IMR-90 (cell line): Measurements from ENCODE around the gene TOX3. TPM values are rescaled to one million over a fixed set of nuclear protein-coding genes. Genes with fewer than 3 reads are reported as not detected.

Source experiments
- ATAC-seq: fragments of 200-7000 bp; cut with Tn5 transposase; 2 replicates; pipeline ENCODE4 v1.9.1; 2020; ENCODE audit warnings: low read depth, mild to moderate bottlenecking, moderate library complexity
- BruUV-seq: library from RNA; stranded (reverse); fragments of 400-500 nt; replicated peaks from 2 replicates; lab custom pipeline; 2021; lab: Mats Ljungman, UMichigan
- CTCF ChIA-PET: fragments of 300-600 bp; formaldehyde crosslinking; extraction: SDS; loops from one replicate; lab custom pipeline; 2021; ENCODE audit warnings: antibody characterized with exemption; lab: Yijun Ruan, JAX
- POLR2A ChIA-PET: fragments of 300-600 bp; sonication (Branson Sonifier 250); formaldehyde crosslinking; loops from one replicate; lab custom pipeline; 2022; ENCODE audit warnings: antibody characterized with exemption; ENCODE audit not compliant: unreplicated experiment; lab: Charles Lee
- DNase-seq: peaks from one replicate; pipeline ENCODE4 v3.0.0; 2013
- H2AFZ ChIP-seq: replicated peaks from 2 replicates; pipeline ENCODE3; 2013; ENCODE audit warnings: low read length, mild to moderate bottlenecking; ENCODE audit not compliant: poor library complexity
- H2AK5ac ChIP-seq: 2 replicates; pipeline ENCODE4 v1.6.1; 2013; ENCODE audit warnings: low read depth, low read length, inconsistent platforms
- H2AK9ac ChIP-seq: replicated peaks from 2 replicates; pipeline ENCODE3; 2013; ENCODE audit warnings: mild to moderate bottlenecking, low read depth, low read length, moderate library complexity; ENCODE audit not compliant: poor library complexity
- H2BK120ac ChIP-seq: 2 replicates; pipeline ENCODE4 v1.6.1; 2013; ENCODE audit warnings: low read depth, low read length, inconsistent platforms
- H2BK15ac ChIP-seq: 3 replicates; pipeline ENCODE4 v1.6.1; 2013; ENCODE audit warnings: low read depth, low read length, inconsistent platforms
- H2BK20ac ChIP-seq: 2 replicates; pipeline ENCODE4 v1.6.1; 2013; ENCODE audit warnings: low read depth, mild to moderate bottlenecking, inconsistent platforms, low read length, moderate library complexity
- H2BK5ac ChIP-seq: 2 replicates; pipeline ENCODE4 v1.6.1; 2013; ENCODE audit warnings: mild to moderate bottlenecking, low read depth, low read length, inconsistent platforms; ENCODE audit not compliant: poor library complexity, severe bottlenecking
- H3K14ac ChIP-seq: replicated peaks from 2 replicates; pipeline ENCODE4 v1.6.1; 2013; ENCODE audit warnings: low read depth, low read length, inconsistent platforms
- H3K18ac ChIP-seq: 2 replicates; pipeline ENCODE4 v1.6.1; 2013; ENCODE audit warnings: low read depth, low read length, control low read depth
- H3K23ac ChIP-seq: 2 replicates; pipeline ENCODE4 v1.6.1; 2013; ENCODE audit warnings: low read depth, low read length, inconsistent platforms
- H3K27ac ChIP-seq: 2 replicates; pipeline ENCODE4 v1.5.1; 2013; ENCODE audit warnings: mild to moderate bottlenecking, control low read depth, low read length; ENCODE audit not compliant: insufficient read depth
- H3K27me3 ChIP-seq: 2 replicates; pipeline ENCODE4 v1.6.1; 2013; ENCODE audit warnings: low read length; ENCODE audit not compliant: control insufficient read depth, insufficient read depth
- H3K36me3 ChIP-seq: 2 replicates; pipeline ENCODE4 v1.6.1; 2013; ENCODE audit warnings: low read length, mixed read lengths; ENCODE audit not compliant: control insufficient read depth, insufficient read depth
- H3K4ac ChIP-seq: 2 replicates; pipeline ENCODE4 v1.6.1; 2013; ENCODE audit warnings: low read depth, low read length, inconsistent platforms
- H3K4me1 ChIP-seq: 2 replicates; pipeline ENCODE4 v1.6.1; 2013; ENCODE audit warnings: low read length, mixed read lengths; ENCODE audit not compliant: control insufficient read depth, insufficient read depth
- H3K4me2 ChIP-seq: 2 replicates; pipeline ENCODE4 v1.6.1; 2013; ENCODE audit warnings: low read depth, mild to moderate bottlenecking, control low read depth, low read length, moderate library complexity
- H3K4me3 ChIP-seq: 2 replicates; pipeline ENCODE4 v1.5.1; 2013; ENCODE audit warnings: low read depth, mild to moderate bottlenecking, control low read depth, low read length, moderate library complexity; ENCODE audit not compliant: insufficient read depth
- H3K56ac ChIP-seq: 2 replicates; pipeline ENCODE4 v1.6.1; 2013; ENCODE audit warnings: low read length, inconsistent platforms; ENCODE audit not compliant: insufficient read depth; ENCODE audit errors: extremely low read depth
- H3K79me1 ChIP-seq, 2 experiments: 2 replicates each; pipeline ENCODE4 v1.6.1; 2013; ENCODE audit warnings: low read length in 2 of 2, inconsistent platforms in 1 of 2, low read depth in 1 of 2
- H3K9ac ChIP-seq: 2 replicates; pipeline ENCODE4 v1.6.1; 2013; ENCODE audit warnings: low read depth, low read length, control low read depth
- H3K9me1 ChIP-seq: 2 replicates; pipeline ENCODE4 v1.6.1; 2013; ENCODE audit warnings: low read length, inconsistent platforms; ENCODE audit not compliant: insufficient read depth
- H3K9me3 ChIP-seq: 2 replicates; pipeline ENCODE4 v1.6.1; 2013; ENCODE audit warnings: low read length; ENCODE audit not compliant: control insufficient read depth, insufficient read depth
- H4K20me1 ChIP-seq: 2 replicates; pipeline ENCODE4 v1.6.1; 2013; ENCODE audit warnings: low read length, inconsistent platforms; ENCODE audit not compliant: insufficient read depth
- H4K5ac ChIP-seq: 2 replicates; pipeline ENCODE4 v1.6.1; 2013; ENCODE audit warnings: mild to moderate bottlenecking, low read depth, low read length, control low read depth
- H4K8ac ChIP-seq, 2 experiments: 2 replicates each; pipeline ENCODE4 v1.6.1; 2013; ENCODE audit warnings: low read depth in 2 of 2, low read length in 2 of 2, control low read depth in 1 of 2, inconsistent platforms in 1 of 2
- H4K91ac ChIP-seq: 2 replicates; pipeline ENCODE4 v1.6.1; 2013; ENCODE audit warnings: low read depth, low read length, inconsistent platforms; ENCODE audit not compliant: insufficient read depth
- CEBPB ChIP-seq: IDR thresholded peaks from 2 replicates; pipeline ENCODE4 v1.6.1; 2012; ENCODE audit warnings: low read depth, low read length, improper control_type of control experiment
- CHD1 ChIP-seq: IDR thresholded peaks from 2 replicates; pipeline ENCODE4 v1.6.1; 2012; ENCODE audit warnings: low read depth, low read length, improper control_type of control experiment
- CTCF ChIP-seq: conservative IDR thresholded peaks from 2 replicates; pipeline ENCODE4 v1.5.1; 2012; ENCODE audit warnings: mild to moderate bottlenecking, low read depth, low read length, improper control_type of control experiment
- FOS ChIP-seq: fragments of 150-350 bp; IDR thresholded peaks from 2 replicates; pipeline ENCODE4 v1.6.1; 2016; ENCODE audit warnings: low read depth, low read length
- MAFK ChIP-seq: IDR thresholded peaks from 2 replicates; pipeline ENCODE4 v1.6.1; 2012; ENCODE audit warnings: low read depth, low read length, improper control_type of control experiment
- MAZ ChIP-seq: IDR thresholded peaks from 2 replicates; pipeline ENCODE4 v1.6.1; 2012; ENCODE audit warnings: low read depth, mild to moderate bottlenecking, low read length, improper control_type of control experiment, moderate library complexity, borderline replicate concordance
- MXI1 ChIP-seq: IDR thresholded peaks from 2 replicates; pipeline ENCODE4 v1.6.1; 2012; ENCODE audit warnings: low read depth, mild to moderate bottlenecking, low read length, moderate library complexity, borderline replicate concordance
- NFE2L2 ChIP-seq: fragments of 150-350 bp; IDR thresholded peaks from 2 replicates; pipeline ENCODE4 v1.6.1; 2016; ENCODE audit warnings: low read depth, mild to moderate bottlenecking, low read length
- POLR2A ChIP-seq: IDR thresholded peaks from 2 replicates; pipeline ENCODE4 v1.6.1; 2012; ENCODE audit warnings: mild to moderate bottlenecking, low read depth, low read length
- RAD21 ChIP-seq: IDR thresholded peaks from 2 replicates; pipeline ENCODE4 v1.6.1; 2012; ENCODE audit warnings: low read length, improper control_type of control experiment
- RCOR1 ChIP-seq: IDR thresholded peaks from 2 replicates; pipeline ENCODE4 v1.6.1; 2012; ENCODE audit warnings: mild to moderate bottlenecking, low read length, improper control_type of control experiment; ENCODE audit not compliant: insufficient replicate concordance
- SMC3 ChIP-seq: fragments of 150-350 bp; IDR thresholded peaks from 2 replicates; pipeline ENCODE4 v1.6.1; 2016; ENCODE audit warnings: low read depth, mild to moderate bottlenecking, antibody characterized with exemption, low read length, moderate library complexity
- USF2 ChIP-seq: fragments of 150-350 bp; IDR thresholded peaks from 2 replicates; pipeline ENCODE4 v1.6.1; 2017; ENCODE audit warnings: mild to moderate bottlenecking, antibody characterized with exemption, low read length, low read depth
- WGBS, 2 experiments: methylation state at CpG; one replicate each; pipeline versions ENCODE4 v1.1.5 to v1.1.7; 2013; ENCODE audit warnings: missing lambda C conversion rate in 2 of 2; ENCODE audit not compliant: insufficient read length in 1 of 2; ENCODE audit errors: extremely low coverage in 2 of 2; 5-methylcytosine and 5-hydroxymethylcytosine counted together
- dilution Hi-C: fragments of 300-500 bp; cut with HindIII; formaldehyde crosslinking; loops from one replicate; pipeline ENCODE4 v1.14.3; 2018; ENCODE audit warnings: low sequenced_read_pairs; ENCODE audit not compliant: unreplicated experiment
- in situ Hi-C: fragments of 300-500 bp; cut with MboI; formaldehyde crosslinking; loops from 3 replicates; pipeline ENCODE4 v1.14.3; 2019; ENCODE audit warnings: low sequenced_read_pairs, inconsistent platforms, mixed read lengths
- intact Hi-C: fragments of 100-400 bp; cut with micrococcal nuclease; formaldehyde crosslinking; loops from 2 replicates; pipeline ENCODE4 v1.10.0; 2022
- polyA plus RNA-seq, 3 experiments: library from polyadenylated mRNA; depleted of rRNA; stranded (reverse); fragments of >200 nt; gene quantifications; 2 replicates each; pipeline ENCODE4 v1.2.3, GENCODE V29; 2012; ENCODE audit warnings: low replicate concordance in 1 of 3
- total RNA-seq: library from RNA; depleted of rRNA; stranded (reverse); fragments of >200 nt; gene quantifications from 2 replicates; pipeline ENCODE4 v1.2.3, GENCODE V29; 2012

The TOX3 gene
- total and polyA plus RNA-seq, 2 of the 4 experiments (the other 2 are of a cell fraction) = not detected

- ChIA-PET POLR2A (no interaction called here), CTCF (interaction anchor here (0.7 kb wide), 1 partner anchor 47 kb away, joined by 3 read pairs; no protein-coding TSS in a partner anchor)
- Histone ChIP-seq H2BK120ac (no peak overlapping the region), H3K9me1 (no peaks in the 10 kb centered on the region), H3K18ac (no peak overlapping the region), H3K4ac (no peak overlapping the region), H2BK5ac (no peak overlapping the region), H4K8ac (no peak overlapping the region), H4K20me1 (no peaks in the 10 kb centered on the region), H3K27ac (no peak overlapping the region), H2AK9ac (no peak overlapping the region), H3K4me2 (no peak overlapping the region), H4K91ac (no peak overlapping the region), H3K27me3 (no peaks in the 10 kb centered on the region), H3K9me3 (no peaks in the 10 kb centered on the region), H4K5ac (no peak overlapping the region), H2BK20ac (no peak overlapping the region), H2AFZ (no peak overlapping the region), H2AK5ac (no peak overlapping the region), H3K9ac (no peak overlapping the region), H3K4me1 (no peaks in the 10 kb centered on the region), H3K79me1 (no peaks in the 10 kb centered on the region), H3K4me3 (no peak overlapping the region), H3K14ac (no peak overlapping the region), H2BK15ac (no peak overlapping the region), H3K36me3 (no peaks in the 10 kb centered on the region), H3K56ac (no peak overlapping the region), H3K23ac (no peak overlapping the region)
- intact Hi-C loops = no loop called here
- dilution Hi-C loops = no loop called here
- ATAC-seq = no peak
- TF ChIP-seq FOS (no peak), SMC3 (no peak), CTCF (no peak), CEBPB (no peak), NFE2L2 (no peak), RAD21 (no peak), USF2 (no peak), MAFK (no peak), MXI1 (no peak), CHD1 (no peak), POLR2A (no peak), MAZ (no peak), RCOR1 (no peak)
- in situ Hi-C loops = no loop called here
- BruUV-seq = no TSS peak
- no peak for DNase-seq
- no CpG with 5 or more reads among the region's 1 CpG for WGBS, 2 experiments
Observed at GRCh38 chr16:52467753-52468152, 79.2 kb downstream of the TOX3 start.
